ENCODE results near the gene CHRDL1. TPM values are rescaled to one million over a fixed set of nuclear protein-coding genes. Genes with fewer than 3 reads are reported as not detected.

CHRDL1 gene
- total RNA-seq, 3 donors from 2014 or later, result 9.0 to 101 (median 23.5) TPM

GRCh38 chrX:110791071-110791470 is 4.5 kb downstream of the CHRDL1 start:
- TF ChIP-seq CTCF (IDR thresholded peaks at IDR 0.05), result no peak
- intact Hi-C loops (cut with DNase I, micrococcal nuclease), result no loop called here
- Histone ChIP-seq H3K4me1 (ENCODE audit: low read depth) (no peaks in the 10 kb centered on the region), H3K9me3 (no peaks in the 10 kb centered on the region), H3K36me3 (ENCODE audit: low read depth) (no peaks in the 10 kb centered on the region), H3K4me3 (no peak overlapping the region)
- no peak for DNase-seq
- ATAC-seq, result no peak

- H3K9me3 ChIP-seq, result no peaks in the 10 kb centered on the region
- intact Hi-C loops (cut with DNase I, micrococcal nuclease), result no loop called here
- no peak for DNase-seq
- H3K4me1 ChIP-seq (ENCODE audit: low read depth), result no peaks in the 10 kb centered on the region
- no peaks in the 10 kb centered on the region for H3K36me3 ChIP-seq (ENCODE audit: low read depth)
- no peak for ATAC-seq
- TF ChIP-seq CTCF (IDR thresholded peaks at IDR 0.05), result no peak
- H3K4me3 ChIP-seq, result no peak overlapping the region
These were observed 9.1 kb downstream of the CHRDL1 start for GRCh38 chrX:110786486-110786885.

GRCh38 chrX:110759785-110760184 is 35.8 kb downstream of the CHRDL1 start:
- no peak for TF ChIP-seq CTCF (IDR thresholded peaks at IDR 0.05)
- intact Hi-C loops (cut with DNase I, micrococcal nuclease), result no loop called here
- Histone ChIP-seq H3K36me3 (ENCODE audit: low read depth) (no peaks in the 10 kb centered on the region), H3K4me1 (ENCODE audit: low read depth) (no peaks in the 10 kb centered on the region), H3K4me3 (no peak overlapping the region), H3K9me3 (peaks cover 6% of the 10 kb centered on the region)
- DNase-seq (no peak), ATAC-seq (no peak)

- H3K4me3 ChIP-seq, result no peak overlapping the region
- intact Hi-C loops (cut with DNase I, micrococcal nuclease), result no loop called here
- no peaks in the 10 kb centered on the region for H3K4me1 ChIP-seq (ENCODE audit: low read depth)
- no peaks in the 10 kb centered on the region for H3K9me3 ChIP-seq
- no peaks in the 10 kb centered on the region for H3K36me3 ChIP-seq (ENCODE audit: low read depth)
- TF ChIP-seq CTCF (IDR thresholded peaks at IDR 0.05), result no peak
- DNase-seq, result no peak
- no peak for ATAC-seq
These were observed 36.7 kb downstream of the CHRDL1 start for GRCh38 chrX:110758781-110759422.

GRCh38 chrX:110755611-110756010 is 40.0 kb downstream of the CHRDL1 start:
- Histone ChIP-seq H3K4me3 (no peak overlapping the region), H3K4me1 (ENCODE audit: low read depth) (no peaks in the 10 kb centered on the region), H3K9me3 (no peaks in the 10 kb centered on the region), H3K36me3 (ENCODE audit: low read depth) (no peaks in the 10 kb centered on the region)
- no peak for TF ChIP-seq CTCF (IDR thresholded peaks at IDR 0.05)
- no peak for ATAC-seq
- intact Hi-C loops (cut with DNase I, micrococcal nuclease), result no loop called here
- DNase-seq, result no peak

GRCh38 chrX:110755061-110755460 is 40.6 kb downstream of the CHRDL1 start:
- H3K4me1 ChIP-seq (ENCODE audit: low read depth), result no peaks in the 10 kb centered on the region
- no peak overlapping the region for H3K4me3 ChIP-seq
- H3K36me3 ChIP-seq (ENCODE audit: low read depth), result no peaks in the 10 kb centered on the region
- no peaks in the 10 kb centered on the region for H3K9me3 ChIP-seq
- no peak for DNase-seq
- TF ChIP-seq CTCF (IDR thresholded peaks at IDR 0.05), result no peak
- no peak for ATAC-seq
- intact Hi-C loops (cut with DNase I, micrococcal nuclease), result no loop called here
